ENCODE measurements around the gene SUPT3H. TPM values are rescaled to one million over a fixed set of nuclear protein-coding genes. Genes with fewer than 3 reads are reported as not detected.

SUPT3H gene
- total and polyA plus RNA-seq, 2 experiments from 2014 or later: 12.4 to 19.4 TPM

GRCh38 chr6:45417436-45417835 is 39.7 kb upstream of the SUPT3H start:
- H3K27me3 ChIP-seq: peaks cover 64% of the 10 kb centered on the region
- DNase-seq (ENCODE audit: low read depth in 1 of 2, low spot score in 1 of 2): no peak
- TF ChIP-seq, protein P1, sequence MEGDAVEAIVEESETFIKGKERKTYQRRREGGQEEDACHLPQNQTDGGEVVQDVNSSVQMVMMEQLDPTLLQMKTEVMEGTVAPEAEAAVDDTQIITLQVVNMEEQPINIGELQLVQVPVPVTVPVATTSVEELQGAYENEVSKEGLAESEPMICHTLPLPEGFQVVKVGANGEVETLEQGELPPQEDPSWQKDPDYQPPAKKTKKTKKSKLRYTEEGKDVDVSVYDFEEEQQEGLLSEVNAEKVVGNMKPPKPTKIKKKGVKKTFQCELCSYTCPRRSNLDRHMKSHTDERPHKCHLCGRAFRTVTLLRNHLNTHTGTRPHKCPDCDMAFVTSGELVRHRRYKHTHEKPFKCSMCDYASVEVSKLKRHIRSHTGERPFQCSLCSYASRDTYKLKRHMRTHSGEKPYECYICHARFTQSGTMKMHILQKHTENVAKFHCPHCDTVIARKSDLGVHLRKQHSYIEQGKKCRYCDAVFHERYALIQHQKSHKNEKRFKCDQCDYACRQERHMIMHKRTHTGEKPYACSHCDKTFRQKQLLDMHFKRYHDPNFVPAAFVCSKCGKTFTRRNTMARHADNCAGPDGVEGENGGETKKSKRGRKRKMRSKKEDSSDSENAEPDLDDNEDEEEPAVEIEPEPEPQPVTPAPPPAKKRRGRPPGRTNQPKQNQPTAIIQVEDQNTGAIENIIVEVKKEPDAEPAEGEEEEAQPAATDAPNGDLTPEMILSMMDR (IDR thresholded peaks at IDR 0.05; ENCODE audit: low read depth, low read length): no peak
- H3K4me3 ChIP-seq: no peak overlapping the region
- no peaks in the 10 kb centered on the region for H3K36me3 ChIP-seq
- no peaks in the 10 kb centered on the region for H3K4me1 ChIP-seq (ENCODE audit: low read depth)
- H3K27ac ChIP-seq: no peak overlapping the region
- H3K9me3 ChIP-seq (ENCODE audit: low read depth): no peaks in the 10 kb centered on the region

GRCh38 chr6:45416700-45417099 is 39.0 kb upstream of the SUPT3H start:
- Histone ChIP-seq H3K27ac (no peak overlapping the region), H3K4me3 (no peak overlapping the region), H3K27me3 (peaks cover 58% of the 10 kb centered on the region), H3K4me1 (ENCODE audit: low read depth) (no peaks in the 10 kb centered on the region), H3K9me3 (ENCODE audit: low read depth) (no peaks in the 10 kb centered on the region), H3K36me3 (no peaks in the 10 kb centered on the region)
- TF ChIP-seq, protein P1 (IDR thresholded peaks at IDR 0.05; ENCODE audit: low read depth, low read length): no peak
- DNase-seq (ENCODE audit: low read depth in 1 of 2, low spot score in 1 of 2): no peak

GRCh38 chr6:45415788-45416518 is 38.2 kb upstream of the SUPT3H start:
- H3K9me3 ChIP-seq (ENCODE audit: low read depth): no peaks in the 10 kb centered on the region
- TF ChIP-seq, protein P1 (IDR thresholded peaks at IDR 0.05; ENCODE audit: low read depth, low read length): no peak
- no peaks in the 10 kb centered on the region for H3K4me1 ChIP-seq (ENCODE audit: low read depth)
- H3K27ac ChIP-seq: no peak overlapping the region
- H3K4me3 ChIP-seq: no peak overlapping the region
- H3K27me3 ChIP-seq: peaks cover 51% of the 10 kb centered on the region
- H3K36me3 ChIP-seq: no peaks in the 10 kb centered on the region
- no peak for DNase-seq (ENCODE audit: low read depth in 1 of 2, low spot score in 1 of 2)

DNA sequence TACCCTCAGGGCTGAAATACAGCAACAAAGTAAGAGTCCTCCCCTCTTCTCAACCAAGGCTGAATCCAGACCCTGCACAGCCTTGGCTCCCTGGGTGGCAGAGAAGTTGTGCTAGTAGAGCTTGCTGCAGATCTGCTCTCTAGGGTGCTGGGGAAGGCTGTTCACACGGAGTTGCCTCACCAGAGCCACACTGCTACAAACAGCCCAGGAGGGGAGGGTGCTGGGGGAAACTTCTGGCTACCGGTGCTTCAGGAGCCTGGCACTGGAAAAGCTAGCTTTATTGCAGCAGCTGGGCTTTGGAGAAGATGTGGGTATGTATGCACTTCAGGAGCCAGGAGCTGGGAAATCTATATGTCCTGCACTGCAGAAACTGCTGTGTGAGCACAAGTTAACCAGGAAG is 37.6 kb upstream of the SUPT3H start:
- Histone ChIP-seq H3K9me3 (ENCODE audit: low read depth) (no peaks in the 10 kb centered on the region), H3K4me3 (no peak overlapping the region), H3K4me1 (ENCODE audit: low read depth) (no peaks in the 10 kb centered on the region), H3K27ac (no peak overlapping the region), H3K27me3 (peaks cover 45% of the 10 kb centered on the region), H3K36me3 (no peaks in the 10 kb centered on the region)
- peak in 1 of 2 donors; percentile 34 for DNase-seq (ENCODE audit: low read depth in 1 of 2, low spot score in 1 of 2)
- TF ChIP-seq, protein P1 (IDR thresholded peaks at IDR 0.05; ENCODE audit: low read depth, low read length): no peak

- Histone ChIP-seq H3K4me1 (ENCODE audit: low read depth) (no peaks in the 10 kb centered on the region), H3K27me3 (peaks cover 15% of the 10 kb centered on the region), H3K9me3 (ENCODE audit: low read depth) (no peaks in the 10 kb centered on the region), H3K27ac (no peak overlapping the region), H3K36me3 (no peaks in the 10 kb centered on the region), H3K4me3 (no peak overlapping the region)
- TF ChIP-seq, protein P1 (IDR thresholded peaks at IDR 0.05; ENCODE audit: low read depth, low read length): no peak
- no peak for DNase-seq (ENCODE audit: low read depth in 1 of 2, low spot score in 1 of 2)
These were observed 34.2 kb upstream of the SUPT3H start for GRCh38 chr6:45411959-45412358.
